ENCODE data around the gene SMURF1.

Gene SMURF1

GRCh38 chr7:99002827-99003212, 141.1 kb downstream of the SMURF1 start:
- DNase-seq, result no peak

DNA sequence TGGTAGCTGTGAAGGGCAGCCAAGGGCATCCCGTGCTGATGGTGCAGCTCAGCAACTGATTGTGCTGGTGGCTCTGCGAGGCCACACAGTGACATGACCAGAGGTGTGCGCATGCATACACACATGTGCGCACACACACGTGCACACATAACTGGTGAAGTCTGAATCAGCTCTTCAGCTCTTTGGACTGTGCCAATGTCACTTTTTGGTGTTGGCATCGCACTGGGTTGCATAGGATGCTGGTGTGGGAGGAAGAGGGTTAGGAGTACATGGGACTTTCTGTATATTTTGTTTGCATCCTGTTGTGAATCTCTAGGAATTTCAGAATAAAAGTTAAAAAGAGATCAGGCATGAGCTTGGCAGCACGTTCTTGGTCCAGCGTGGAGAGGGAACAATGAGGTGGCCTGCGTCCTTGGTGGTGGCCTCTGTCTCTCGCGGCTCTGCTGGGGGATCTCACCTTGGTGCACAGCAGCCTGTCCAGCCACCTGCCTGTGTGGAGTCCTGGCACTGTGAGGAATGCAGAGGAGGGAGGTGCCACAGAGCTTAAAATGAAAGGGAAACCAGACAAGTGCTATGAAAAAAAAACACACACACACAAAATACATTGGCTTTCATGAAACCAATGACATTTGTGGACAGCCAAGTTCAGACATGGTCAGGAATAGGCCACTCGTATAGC, 141.6 kb downstream of the SMURF1 start:
- DNase-seq, result no peak

- no peak for DNase-seq
Observed at GRCh38 chr7:99001482-99002147, 142.3 kb downstream of the SMURF1 start.

DNA sequence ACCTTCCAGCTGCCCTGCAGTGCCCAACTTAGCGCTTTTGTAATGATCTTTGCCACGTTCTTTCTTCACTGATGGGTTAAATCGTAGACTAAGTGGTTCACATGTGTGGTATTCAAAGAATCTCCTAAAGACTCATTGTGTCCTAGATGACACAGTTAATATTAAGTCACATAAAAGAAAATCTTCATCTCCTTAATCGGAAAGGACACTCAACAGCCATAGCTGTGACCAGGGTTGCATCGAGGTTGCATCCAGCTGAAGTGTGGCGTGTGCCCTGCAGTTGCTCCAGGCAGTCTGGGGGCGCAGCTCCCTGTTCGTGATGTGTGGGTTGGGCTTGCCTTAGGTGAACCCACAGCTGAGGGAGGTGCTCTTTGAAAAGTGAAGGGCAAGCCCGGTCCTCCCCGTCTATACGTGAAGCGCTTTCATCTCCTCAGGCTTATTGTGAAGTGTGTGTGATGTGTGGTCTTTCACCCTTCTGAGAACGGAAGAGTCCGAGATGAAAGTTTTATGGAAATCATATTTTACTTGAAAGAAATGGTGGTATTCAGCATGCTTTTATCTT, 142.9 kb downstream of the SMURF1 start:
- DNase-seq, result no peak

- no peak for DNase-seq
Observed at GRCh38 chr7:99000196-99000903, 143.6 kb downstream of the SMURF1 start.

DNA sequence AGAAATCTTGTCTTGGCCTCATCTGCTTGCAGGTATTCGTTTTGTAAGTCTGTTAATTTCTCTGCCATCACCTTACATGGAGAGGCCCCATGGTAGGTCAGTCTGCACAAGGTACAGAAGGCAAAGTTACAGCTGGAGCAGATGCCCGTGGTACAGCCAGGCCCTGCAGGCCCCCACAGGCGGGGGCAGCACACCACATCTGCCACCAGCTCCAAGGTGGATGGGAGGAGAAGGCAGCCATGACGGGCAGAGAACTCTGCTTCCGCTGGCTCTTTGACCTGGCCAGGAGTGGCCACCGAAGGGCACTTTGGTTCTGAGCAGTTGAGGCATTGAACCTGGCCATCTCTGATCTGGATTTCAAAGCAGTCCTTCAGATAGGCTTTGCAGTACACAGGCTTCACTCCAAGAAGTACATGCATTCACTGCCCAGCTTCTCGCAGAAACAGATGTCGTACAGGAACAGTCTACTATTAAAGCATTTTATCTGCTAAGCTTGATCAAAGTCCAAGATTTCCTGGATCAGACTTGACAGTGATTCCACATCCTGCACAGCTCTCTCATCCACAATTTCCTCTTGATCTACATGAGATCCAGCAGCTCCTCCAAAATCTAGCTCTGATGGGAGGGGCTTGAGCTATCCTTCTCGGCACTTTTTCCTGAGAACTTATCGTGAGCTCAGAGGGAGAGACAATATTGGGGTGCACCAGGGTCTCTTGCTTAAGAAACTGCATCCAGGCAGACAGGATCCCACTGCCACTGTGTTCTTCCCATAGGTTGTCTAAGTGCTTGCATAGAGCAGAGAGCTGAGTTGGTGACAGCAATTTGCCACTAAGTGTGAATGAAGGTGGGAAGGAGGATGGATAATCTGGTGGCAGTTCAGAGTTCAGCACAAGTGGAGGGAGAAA, 144.8 kb downstream of the SMURF1 start:
- DNase-seq, result no peak

DNA sequence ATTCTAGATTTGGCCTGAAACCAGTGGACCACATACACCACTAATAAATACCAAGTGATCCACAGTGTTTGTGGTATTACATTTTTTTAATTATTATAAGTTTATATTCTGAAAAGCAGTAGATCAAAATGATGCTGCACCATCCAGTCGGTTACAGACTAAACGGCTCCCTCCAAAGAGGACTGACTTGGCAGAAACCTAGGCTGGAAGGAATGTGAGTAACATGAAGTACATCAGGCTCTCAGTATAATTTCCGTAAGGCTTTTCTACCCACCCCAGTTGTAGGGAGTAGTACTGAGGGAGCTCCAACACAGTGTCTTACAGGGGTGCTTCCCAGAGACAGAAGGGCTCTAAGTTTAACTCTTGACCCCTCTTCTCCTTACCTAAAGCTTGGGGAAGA, 146.1 kb downstream of the SMURF1 start:
- no peak for DNase-seq

GRCh38 chr7:98996150-98996552, 147.8 kb downstream of the SMURF1 start:
- DNase-seq, result no peak

DNA sequence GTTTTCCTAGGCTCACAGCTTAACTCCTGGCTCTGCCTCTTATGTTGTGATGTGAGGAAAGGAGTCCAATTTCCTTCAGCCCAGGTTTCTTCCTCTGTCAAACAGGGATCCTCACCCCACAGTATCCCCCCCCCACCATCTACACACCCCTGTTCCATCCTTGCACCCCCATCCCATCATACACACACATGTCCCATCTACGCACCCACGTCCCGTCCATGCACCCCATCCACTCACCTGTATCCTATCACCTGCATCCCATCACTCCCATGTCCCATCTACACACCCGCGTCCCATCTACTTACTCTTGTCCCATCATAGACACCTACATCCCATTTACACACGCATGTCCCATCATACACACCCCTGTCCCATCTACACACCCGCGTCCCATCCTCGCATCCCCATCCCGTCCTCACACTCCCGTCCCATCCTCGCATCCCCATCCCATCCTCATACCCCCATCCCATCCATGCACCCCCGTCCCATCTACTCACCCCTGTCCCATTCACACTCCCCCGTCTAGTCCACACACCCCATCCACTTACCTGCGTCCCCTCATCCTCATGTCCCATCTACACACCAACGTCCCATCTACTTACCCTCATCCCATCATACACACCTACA, 148.3 kb downstream of the SMURF1 start:
- no peak for DNase-seq

- DNase-seq, result no peak
Observed at GRCh38 chr7:98995111-98995510, 148.8 kb downstream of the SMURF1 start.

- DNase-seq, result no peak
Observed at GRCh38 chr7:98994046-98994944, 149.6 kb downstream of the SMURF1 start.

GRCh38 chr7:98993024-98993897, 150.6 kb downstream of the SMURF1 start:
- DNase-seq, result no peak

- no peak for DNase-seq
Observed at GRCh38 chr7:98992076-98992475, 151.8 kb downstream of the SMURF1 start.

GRCh38 chr7:98991141-98991540, 152.8 kb downstream of the SMURF1 start:
- DNase-seq, result no peak

DNA sequence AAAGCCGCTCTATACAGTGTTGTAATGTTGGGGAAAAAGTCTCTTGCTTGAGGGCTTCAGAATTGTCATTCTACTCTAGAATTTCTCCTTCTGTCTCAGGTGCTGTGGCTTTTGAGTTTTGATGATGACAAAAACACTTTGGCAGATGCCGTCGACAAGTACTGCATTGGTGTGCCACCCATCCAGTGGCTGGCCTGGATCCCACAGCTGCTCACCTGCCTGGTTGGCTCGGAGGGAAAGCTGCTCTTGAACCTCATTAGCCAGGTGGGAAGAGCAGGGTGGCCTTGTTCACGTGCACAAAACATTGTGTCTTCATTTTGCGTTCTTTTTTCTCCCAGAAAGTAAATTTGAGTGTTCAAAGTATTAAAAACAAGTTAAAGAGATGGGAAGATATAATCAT, 153.6 kb downstream of the SMURF1 start:
- peak; percentile 54 for DNase-seq

DNA sequence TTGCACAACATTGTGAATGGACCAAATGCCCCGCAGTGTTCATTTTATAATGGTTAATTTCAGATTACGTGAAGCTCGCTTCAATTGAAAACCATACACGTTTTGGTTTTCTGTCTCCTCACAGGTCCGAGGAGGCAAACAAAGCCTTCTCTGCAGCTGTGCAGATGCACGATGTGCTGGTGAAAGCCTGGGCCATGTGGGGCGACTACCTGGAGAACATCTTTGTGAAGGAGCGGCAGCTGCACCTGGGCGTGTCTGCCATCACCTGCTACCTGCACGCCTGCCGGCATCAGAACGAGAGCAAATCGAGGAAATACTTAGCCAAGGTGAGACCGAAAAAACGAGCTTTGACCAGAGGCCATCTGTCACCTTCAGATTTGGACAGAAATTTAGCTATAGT, 155.3 kb downstream of the SMURF1 start:
- no peak for DNase-seq

GRCh38 chr7:98985945-98986344, 158.0 kb downstream of the SMURF1 start:
- no peak for DNase-seq

DNA sequence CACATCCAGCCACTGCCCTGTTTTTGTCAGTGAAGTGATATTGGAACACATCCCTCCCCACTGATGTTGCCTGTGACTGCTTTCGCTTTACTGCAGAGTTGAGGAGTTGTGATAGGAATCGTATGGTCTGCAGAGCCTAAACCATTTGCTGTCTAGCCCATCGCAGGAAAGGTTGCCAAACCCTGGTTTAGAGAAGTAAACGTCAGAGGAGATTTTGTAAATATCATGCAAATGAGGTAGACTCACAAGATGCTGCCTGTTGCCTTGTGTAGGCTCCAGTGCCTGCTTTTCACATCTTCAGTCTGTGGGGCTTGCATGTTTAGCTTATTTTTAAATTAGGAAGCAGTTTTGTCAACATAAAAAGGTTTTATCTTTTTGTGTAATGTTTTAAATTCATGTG, 158.5 kb downstream of the SMURF1 start:
- DNase-seq, result no peak

GRCh38 chr7:98984126-98984525, 159.8 kb downstream of the SMURF1 start:
- DNase-seq, result no peak

GRCh38 chr7:98982686-98983085, 161.2 kb downstream of the SMURF1 start:
- DNase-seq, result no peak
